Heart right ventricle (tissue), 16 donors: ENCODE measurements around the gene CLDN22. TPM values are rescaled to one million over a fixed set of nuclear protein-coding genes. Genes with fewer than 3 reads are reported as not detected.

Source experiments
- ATAC-seq, 8 donors: fragments of 200-7000 bp; cut with Tn5 transposase; one replicate each; pipeline ENCODE4 v1.9.1; 2020; ENCODE audit warnings: mild to moderate bottlenecking in 8 of 8, moderate library complexity in 8 of 8, moderate number of reproducible peaks in 1 of 8
- DNase-seq, 2 donors: peaks; one replicate each; pipeline ENCODE4 v3.0.0-alpha.2; 2020
- H3K27ac ChIP-seq, 10 donors: fragments of 200-600 bp; sonication (generic) in 2 of 10; one replicate each; pipeline versions ENCODE4 v1.5.0 to v1.8.0; 2020 to 2022; ENCODE audit warnings: mild to moderate bottlenecking in 3 of 10
- H3K27me3 ChIP-seq, 7 donors: fragments of 200-600 bp; one replicate each; pipeline ENCODE4 v1.8.0; 2021 to 2022; ENCODE audit warnings: mild to moderate bottlenecking in 2 of 7
- H3K36me3 ChIP-seq, 9 donors: fragments of 200-600 bp; sonication (generic) in 1 of 9; one replicate each; pipeline versions ENCODE4 v1.5.0 to v1.8.0; 2020 to 2022; ENCODE audit warnings: mild to moderate bottlenecking in 2 of 9
- H3K4me1 ChIP-seq, 9 donors: fragments of 200-600 bp; sonication (generic) in 1 of 9; one replicate each; pipeline versions ENCODE4 v1.5.0 to v1.8.0; 2020 to 2022; ENCODE audit warnings: mild to moderate bottlenecking in 4 of 9
- H3K4me3 ChIP-seq, 10 donors: fragments of 200-600 bp; sonication (generic) in 2 of 10; one replicate each; pipeline versions ENCODE4 v1.5.0 to v1.8.0; 2020 to 2022; ENCODE audit warnings: mild to moderate bottlenecking in 7 of 10, moderate library complexity in 2 of 10
- H3K9me3 ChIP-seq, 11 donors: fragments of 200-600 bp in 10 of 11; sonication (generic) in 2 of 11; one replicate each; pipeline versions ENCODE4 v1.5.0 to v1.8.0; 2013 to 2022; ENCODE audit warnings: mild to moderate bottlenecking in 2 of 11, control low read depth in 1 of 11, moderate library complexity in 1 of 11
- CTCF ChIP-seq, 9 donors: fragments of 200-600 bp; sonication (generic) in 2 of 9; IDR thresholded peaks; one replicate each; pipeline versions ENCODE4 v1.5.0 to v1.8.0; 2021 to 2022; ENCODE audit warnings: antibody characterized with exemption in 9 of 9, mild to moderate bottlenecking in 5 of 9, moderate library complexity in 1 of 9
- WGBS, 2 donors: extraction: QIAGEN DNeasy Blood & Tissue Kit; methylation state at CpG; one replicate each; pipeline ENCODE4 v1.1.7; 2013; ENCODE audit warnings: inconsistent platforms in 1 of 2; 5-methylcytosine and 5-hydroxymethylcytosine counted together
- intact Hi-C, 10 donors: fragments of 100-400 bp; cut with DNase I; formaldehyde crosslinking; loops; one replicate each; pipeline versions ENCODE4 v1.11.1 to v1.14.2; 2022
- polyA plus RNA-seq, 2 donors: library from polyadenylated mRNA; stranded (reverse); fragments of 200-250 nt; gene quantifications; one replicate each; pipeline ENCODE4 v1.2.3, GENCODE V29; 2013
- total RNA-seq, 10 donors: library from RNA; stranded (reverse); fragmentation: NEBNext Ultra II Directional in 3 of 10; extraction: Animal tissue kit (Norgen Biotek cat#: 25700) in 3 of 10; gene quantifications; one replicate each; pipeline versions ENCODE4 v1.2.1 to v1.2.4, GENCODE V29; 2021 to 2023
- donor health status: Arrhythmogenic right ventricular cardiomyopathy.
- donor health status: ischemic (EF 13 %, LVEDD 7.1; RV severe dilation, severe dysfunction).
- donor health status: healthy with polysubstance abuse.
- donor health status: DM: no; HTN: yes; CAD: no.
- donor health status: DM: no; HTN: no; CAD: no.
- donor health status: ischemic (EF 25% LVEDD 6.9; RV normal size, moderate dysfunction).
- donor health status: ischemic (EF 25% LVEDD 5.7; RV mildly dilated, moderate dysfunction).
- donor health status: healthy.
- donor health status: DM: yes; HTN: yes; CAD: no.
- donor health status: Ischemic cardiomyopathy.
- donor health status: ischemic (EF 35%, LVEDD 5.7; RV mildly dilated, moderate dysfunction).
- donor health status: nonischemic (EF 11% LVEDD 7.7; RV severe dilation, severe dysfunction).
- donor health status: DM: yes; HTN: yes; CAD: no.
- donor health status: PGD.
- donor health status: ischemic (EF 29% LVEDD 5.4; RV normal size, mild dysfunction).
- donor health status: nonischemic (EF 23%, LVEDD 6.1; RV moderate dilation, normal function).

CLDN22 gene
- total and polyA plus RNA-seq, 12 donors: not detected

- no peak overlapping the region for H3K4me3 ChIP-seq
- H3K27ac ChIP-seq: peak overlapping the region in 1 of 10 donors; percentile 73
- ATAC-seq: peak in 3 of 8 donors; percentile 44 to 73 (median 57)
- H3K36me3 ChIP-seq: no peaks in the 10 kb centered on the region
- peaks cover 0 to 25% (median 0%) of the 10 kb centered on the region in 9 donors for H3K4me1 ChIP-seq
- TF ChIP-seq CTCF (IDR thresholded peaks at IDR 0.05): no peak
- peaks cover 0 to 19% (median 0%) of the 10 kb centered on the region in 7 donors for H3K27me3 ChIP-seq
- DNase-seq: no peak
- intact Hi-C loops: no loop called here
- H3K9me3 ChIP-seq: no peaks in the 10 kb centered on the region
- 78 to 79% methylated on average over 17 of the region's 17 CpGs for WGBS, 2 donors
These were observed 28.9 kb upstream of the CLDN22 start for GRCh38 chr4:183348706-183349659.

GRCh38 chr4:183348136-183348535 is 28.1 kb upstream of the CLDN22 start:
- 88 to 90% methylated on average over 12 of the region's 12 CpGs for WGBS, 2 donors
- Histone ChIP-seq H3K27ac (peak overlapping the region in 1 of 10 donors; percentile 73), H3K4me3 (no peak overlapping the region), H3K4me1 (peaks cover 0 to 28% (median 3%) of the 10 kb centered on the region in 9 donors), H3K27me3 (peaks cover 0 to 25% (median 7%) of the 10 kb centered on the region in 7 donors), H3K36me3 (no peaks in the 10 kb centered on the region), H3K9me3 (no peaks in the 10 kb centered on the region)
- DNase-seq (no peak), ATAC-seq (no peak)
- intact Hi-C loops: no loop called here
- no peak for TF ChIP-seq CTCF (IDR thresholded peaks at IDR 0.05)

- Histone ChIP-seq H3K36me3 (no peaks in the 10 kb centered on the region), H3K4me3 (no peak overlapping the region), H3K9me3 (no peaks in the 10 kb centered on the region), H3K27me3 (peaks cover 0 to 31% (median 13%) of the 10 kb centered on the region in 7 donors), H3K4me1 (peaks cover 0 to 32% (median 8%) of the 10 kb centered on the region in 9 donors), H3K27ac (peak overlapping the region in 1 of 10 donors; percentile 73)
- no peak for TF ChIP-seq CTCF (IDR thresholded peaks at IDR 0.05)
- no peak for ATAC-seq
- 86 to 94% methylated on average over 4 of the region's 4 CpGs for WGBS, 2 donors
- DNase-seq: no peak
- intact Hi-C loops: no loop called here
These were observed 27.5 kb upstream of the CLDN22 start for GRCh38 chr4:183347566-183347965.

GRCh38 chr4:183347146-183347545 is 27.1 kb upstream of the CLDN22 start:
- Histone ChIP-seq H3K36me3 (no peaks in the 10 kb centered on the region), H3K4me1 (peaks cover 0 to 32% (median 10%) of the 10 kb centered on the region in 9 donors), H3K27ac (no peak overlapping the region), H3K27me3 (peaks cover 0 to 35% (median 16%) of the 10 kb centered on the region in 7 donors), H3K9me3 (no peaks in the 10 kb centered on the region), H3K4me3 (no peak overlapping the region)
- no peak for TF ChIP-seq CTCF (IDR thresholded peaks at IDR 0.05)
- ATAC-seq (no peak), DNase-seq (no peak)
- intact Hi-C loops: no loop called here
- 86 to 89% methylated on average over 8 of the region's 8 CpGs for WGBS, 2 donors
